ENCODE results near the gene IGSF9.

IGSF9 gene

GRCh38 chr1:159935305-159935704 lies 10.1 kb downstream of the IGSF9 start:
- TF ChIP-seq CTCF (conservative IDR thresholded peaks at IDR 0.05; ENCODE audit: control insufficient read depth, insufficient read depth, low read depth, low read length): no peak
- no peak for DNase-seq (ENCODE audit: low read depth)
- H3K4me3 ChIP-seq (ENCODE audit: control insufficient read depth, low read depth, low read length): no peak overlapping the region

GRCh38 chr1:159934136-159935039 lies 11.0 kb downstream of the IGSF9 start:
- DNase-seq (ENCODE audit: low read depth): no peak
- TF ChIP-seq CTCF (conservative IDR thresholded peaks at IDR 0.05; ENCODE audit: control insufficient read depth, insufficient read depth, low read depth, low read length): no peak
- no peak overlapping the region for H3K4me3 ChIP-seq (ENCODE audit: control insufficient read depth, low read depth, low read length)

GRCh38 chr1:159933347-159933746 lies 12.1 kb downstream of the IGSF9 start:
- no peak for TF ChIP-seq CTCF (conservative IDR thresholded peaks at IDR 0.05; ENCODE audit: control insufficient read depth, insufficient read depth, low read depth, low read length)
- H3K4me3 ChIP-seq (ENCODE audit: control insufficient read depth, low read depth, low read length): no peak overlapping the region
- no peak for DNase-seq (ENCODE audit: low read depth)

GRCh38 chr1:159932296-159933285 lies 12.8 kb downstream of the IGSF9 start:
- no peak for DNase-seq (ENCODE audit: low read depth)
- H3K4me3 ChIP-seq (ENCODE audit: control insufficient read depth, low read depth, low read length): no peak overlapping the region
- no peak for TF ChIP-seq CTCF (conservative IDR thresholded peaks at IDR 0.05; ENCODE audit: control insufficient read depth, insufficient read depth, low read depth, low read length)

GRCh38 chr1:159931795-159932173 lies 13.6 kb downstream of the IGSF9 start:
- no peak overlapping the region for H3K4me3 ChIP-seq (ENCODE audit: control insufficient read depth, low read depth, low read length)
- no peak for TF ChIP-seq CTCF (conservative IDR thresholded peaks at IDR 0.05; ENCODE audit: control insufficient read depth, insufficient read depth, low read depth, low read length)
- no peak for DNase-seq (ENCODE audit: low read depth)

GRCh38 chr1:159931101-159931794 lies 14.2 kb downstream of the IGSF9 start:
- no peak for TF ChIP-seq CTCF (conservative IDR thresholded peaks at IDR 0.05; ENCODE audit: control insufficient read depth, insufficient read depth, low read depth, low read length)
- DNase-seq (ENCODE audit: low read depth): no peak
- H3K4me3 ChIP-seq (ENCODE audit: control insufficient read depth, low read depth, low read length): no peak overlapping the region

All from fibroblast of mammary gland (primary cell).